ENCODE measurements around the gene LILRA6.
A peak's percentile ranks its signal among the peaks of the same experiment; 100 is the strongest.
"Not testable (repeated sequence)": the region's sequence is repeated elsewhere in the genome, so short reads cannot be mapped to it uniquely, and the experiment has no call there.

Gene LILRA6

GRCh38 chr19:54204767-54205468 lies 37.7 kb downstream of the LILRA6 start:
- DNase-seq (ENCODE audit: insufficient read length), result no peak
- no peak for FAIRE-seq
- TF ChIP-seq POLR2A (IDR thresholded peaks at IDR 0.05; ENCODE audit: low read depth, low read length) (no peak; the same call in none of the 2 replicates), POLR2AphosphoS5 (IDR thresholded peaks at IDR 0.05; ENCODE audit: low read depth, low read length) (no peak), TAF1 (IDR thresholded peaks at IDR 0.05; ENCODE audit: borderline replicate concordance, low read depth, low read length) (no peak)

- no peak for FAIRE-seq
- no peak for DNase-seq (ENCODE audit: insufficient read length)
- TF ChIP-seq POLR2AphosphoS5 (IDR thresholded peaks at IDR 0.05; ENCODE audit: low read depth, low read length), result no peak
- TF ChIP-seq TAF1 (IDR thresholded peaks at IDR 0.05; ENCODE audit: borderline replicate concordance, low read depth, low read length), result no peak
Measured at GRCh38 chr19:54203151-54203611, 39.4 kb downstream of the LILRA6 start.

- DNase-seq (ENCODE audit: insufficient read length) (no peak), FAIRE-seq (no peak)
- TF ChIP-seq POLR2AphosphoS5 (IDR thresholded peaks at IDR 0.05; ENCODE audit: low read depth, low read length) (no peak), TAF1 (IDR thresholded peaks at IDR 0.05; ENCODE audit: borderline replicate concordance, low read depth, low read length) (no peak), POLR2A (IDR thresholded peaks at IDR 0.05; ENCODE audit: low read depth, low read length) (no peak)
Measured at GRCh38 chr19:54201980-54202379, 40.6 kb downstream of the LILRA6 start.

GRCh38 chr19:54201172-54201701 lies 41.4 kb downstream of the LILRA6 start:
- DNase-seq (ENCODE audit: insufficient read length) (no peak), FAIRE-seq (no peak)
- TF ChIP-seq TAF1 (IDR thresholded peaks at IDR 0.05; ENCODE audit: borderline replicate concordance, low read depth, low read length), result no peak

- FAIRE-seq, result no peak
- no peak for TF ChIP-seq POLR2A (IDR thresholded peaks at IDR 0.05; ENCODE audit: low read depth, low read length)
- no peak for TF ChIP-seq TAF1 (IDR thresholded peaks at IDR 0.05; ENCODE audit: borderline replicate concordance, low read depth, low read length)
- no peak for TF ChIP-seq POLR2AphosphoS5 (IDR thresholded peaks at IDR 0.05; ENCODE audit: low read depth, low read length)
- DNase-seq (ENCODE audit: insufficient read length), result no peak
Measured at GRCh38 chr19:54199401-54199800, 43.2 kb downstream of the LILRA6 start.

DNA sequence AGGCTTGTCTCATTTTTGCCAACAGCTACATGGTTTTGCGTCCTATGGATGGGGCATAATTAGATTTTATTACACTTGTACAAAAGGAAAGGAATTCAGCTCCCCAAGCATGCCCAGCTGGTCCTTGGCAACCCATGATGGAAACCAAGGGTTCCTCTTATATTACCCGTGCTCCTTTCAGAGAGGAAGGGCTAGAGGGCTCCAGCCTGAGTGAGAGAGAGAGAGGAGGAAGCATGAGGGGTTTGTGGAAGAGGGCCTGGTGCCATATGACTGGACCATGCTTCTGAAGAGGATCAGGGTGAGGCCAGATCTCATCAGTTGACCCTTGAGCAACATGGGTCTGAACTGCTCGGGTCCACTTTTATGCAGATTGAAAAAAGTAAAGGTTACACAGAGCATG lies 45.5 kb downstream of the LILRA6 start:
- DNase-seq (ENCODE audit: insufficient read length) (no peak), FAIRE-seq (no peak)
- TF ChIP-seq TAF1 (IDR thresholded peaks at IDR 0.05; ENCODE audit: borderline replicate concordance, low read depth, low read length) (no peak), POLR2A (IDR thresholded peaks at IDR 0.05; ENCODE audit: low read depth, low read length) (no peak), POLR2AphosphoS5 (IDR thresholded peaks at IDR 0.05; ENCODE audit: low read depth, low read length) (no peak)

DNA sequence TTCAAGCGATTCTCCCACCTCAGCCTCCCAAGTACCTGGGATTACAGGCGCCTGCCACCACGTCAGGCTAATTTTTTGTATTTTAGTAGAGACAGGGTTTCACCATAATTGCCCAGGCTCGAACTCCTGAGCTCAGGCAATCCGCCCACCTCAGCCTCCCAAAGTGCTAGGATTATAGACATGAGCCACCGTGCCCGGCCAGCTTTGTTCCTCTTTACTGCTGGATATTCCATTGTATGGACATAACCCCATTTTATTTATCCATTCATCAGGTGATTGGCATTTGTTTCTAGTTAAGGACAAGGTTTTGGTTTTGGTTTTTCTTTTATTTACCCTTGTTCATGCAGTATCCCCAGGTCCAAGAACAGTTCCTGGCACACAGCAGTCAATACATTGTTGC lies 46.1 kb downstream of the LILRA6 start:
- TF ChIP-seq POLR2AphosphoS5 (IDR thresholded peaks at IDR 0.05; ENCODE audit: low read depth, low read length) (no peak), TAF1 (IDR thresholded peaks at IDR 0.05; ENCODE audit: borderline replicate concordance, low read depth, low read length) (no peak), POLR2A (IDR thresholded peaks at IDR 0.05; ENCODE audit: low read depth, low read length) (no peak)
- FAIRE-seq (no peak), DNase-seq (ENCODE audit: insufficient read length) (no peak)

DNA sequence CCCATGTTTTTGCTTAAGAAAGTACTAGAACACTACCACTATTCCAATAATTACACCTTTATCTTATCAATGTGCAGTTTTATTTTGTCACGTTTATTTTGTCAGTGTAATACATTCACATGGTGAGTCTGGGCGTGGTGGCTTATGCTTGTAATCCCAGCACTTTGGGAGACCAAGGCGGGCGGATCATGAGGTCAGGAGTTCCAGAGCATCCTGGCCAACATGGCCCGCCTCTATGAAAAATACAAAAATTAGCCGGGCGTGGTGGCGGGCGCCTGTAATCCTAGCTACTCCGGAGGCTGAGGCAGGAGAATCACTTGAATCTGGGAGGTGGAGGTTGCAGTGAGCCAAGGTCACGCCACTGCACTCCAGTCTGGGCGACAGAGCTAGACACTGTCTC lies 48.1 kb downstream of the LILRA6 start:
- FAIRE-seq; DNase-seq (ENCODE audit: insufficient read length): not testable (repeated sequence)

DNA sequence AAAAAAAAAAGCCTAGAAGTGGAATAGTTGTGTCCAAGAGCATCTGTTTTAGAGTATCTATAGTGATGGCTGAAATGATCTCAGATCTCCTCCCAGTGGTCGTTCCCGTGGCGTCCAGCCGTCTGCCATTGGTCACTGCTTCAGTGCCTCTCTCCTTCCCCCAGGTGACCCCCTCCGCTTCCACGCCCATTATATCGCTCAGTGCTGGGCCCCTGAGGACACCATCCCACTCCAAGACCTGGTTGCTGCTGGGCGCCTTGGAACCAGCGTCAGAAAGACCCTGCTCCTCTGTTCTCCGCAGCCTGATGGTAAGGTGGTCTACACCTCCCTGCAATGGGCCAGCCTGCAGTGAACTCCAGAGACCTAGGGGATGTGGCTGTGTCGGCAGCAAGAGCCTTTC lies 49.6 kb downstream of the LILRA6 start:
- FAIRE-seq (no peak), DNase-seq (ENCODE audit: insufficient read length) (no peak)
- TF ChIP-seq POLR2AphosphoS5 (IDR thresholded peaks at IDR 0.05; ENCODE audit: low read depth, low read length), result no peak
- no peak for TF ChIP-seq TAF1 (IDR thresholded peaks at IDR 0.05; ENCODE audit: borderline replicate concordance, low read depth, low read length)
- no peak for TF ChIP-seq POLR2A (IDR thresholded peaks at IDR 0.05; ENCODE audit: low read depth, low read length)

- TF ChIP-seq TAF1 (IDR thresholded peaks at IDR 0.05; ENCODE audit: borderline replicate concordance, low read depth, low read length) (no peak), POLR2AphosphoS5 (IDR thresholded peaks at IDR 0.05; ENCODE audit: low read depth, low read length) (no peak), POLR2A (IDR thresholded peaks at IDR 0.05; ENCODE audit: low read depth, low read length) (no peak)
- no peak for FAIRE-seq
- no peak for DNase-seq (ENCODE audit: insufficient read length)
Measured at GRCh38 chr19:54191811-54192453, 50.7 kb downstream of the LILRA6 start.

- peak; percentile 71 for DNase-seq (ENCODE audit: insufficient read length)
- FAIRE-seq, result no peak
Measured at GRCh38 chr19:54191011-54191810, 51.4 kb downstream of the LILRA6 start, which contains the start of gene TSEN34. TSS of gene TSEN34 (plus strand) at chr19:54191308. CDS start at chr19:54191365, 57 bp downstream.

More at GRCh38 chr19:54191011-54191810, 51.4 kb downstream of the LILRA6 start, which contains the start of gene TSEN34:
- peak; percentile 64; the same call in 1 of the 2 replicates for TF ChIP-seq POLR2A (IDR thresholded peaks at IDR 0.05; ENCODE audit: low read depth, low read length)
- no peak for TF ChIP-seq TAF1 (IDR thresholded peaks at IDR 0.05; ENCODE audit: borderline replicate concordance, low read depth, low read length)

Measured in GM12892 (cell line).